Bronchial epithelial cell (primary cell): ENCODE results near the gene KRT79. TPM values are rescaled to one million over a fixed set of nuclear protein-coding genes. Genes with fewer than 3 reads are reported as not detected.

Experiments
- DNase-seq: peaks from one replicate; pipeline ENCODE4 v3.0.0-alpha.2; 2010; ENCODE audit warnings: low read depth
- FAIRE-seq: peaks from 2 replicates; lab custom pipeline; 2011; peaks lifted over from hg19 to GRCh38; lab: Jason Lieb, UNC
- H3K27me3 ChIP-seq: 2 replicates; pipeline ENCODE4 v1.5.1; 2011; ENCODE audit warnings: low read length; ENCODE audit not compliant: control insufficient read depth, insufficient read depth
- H3K36me3 ChIP-seq: 2 replicates; pipeline ENCODE4 v1.5.1; 2011; ENCODE audit warnings: low read length; ENCODE audit not compliant: control insufficient read depth, insufficient read depth
- H3K4me3 ChIP-seq: 2 replicates; pipeline ENCODE4 v1.5.1; 2011; ENCODE audit warnings: mild to moderate bottlenecking, low read depth, low read length, control low read depth
- CTCF ChIP-seq: IDR thresholded peaks from 2 replicates; pipeline ENCODE4 v1.5.1; 2011; ENCODE audit warnings: mild to moderate bottlenecking, moderate library complexity, low read length, control low read depth, inconsistent platforms; ENCODE audit not compliant: insufficient read depth, severe bottlenecking
- total RNA-seq: library from RNA; depleted of rRNA; stranded (reverse); fragments of >200 nt; gene quantifications from 2 replicates; pipeline ENCODE4 v1.2.1, GENCODE V29; 2014

The KRT79 gene
- total RNA-seq, 1 donor from 2014 or later: under 0.01 TPM

- Histone ChIP-seq H3K27me3 (no peaks in the 10 kb centered on the region), H3K4me3 (no peak overlapping the region), H3K36me3 (no peaks in the 10 kb centered on the region)
- DNase-seq (no peak), FAIRE-seq (no peak)
- TF ChIP-seq CTCF: no peak
Measured at GRCh38 chr12:52828591-52829021, 5.5 kb downstream of the KRT79 start.

GRCh38 chr12:52828156-52828555 lies 6.0 kb downstream of the KRT79 start:
- FAIRE-seq: peak; percentile 62
- TF ChIP-seq CTCF: no peak

GRCh38 chr12:52827499-52828090 lies 6.5 kb downstream of the KRT79 start:
- Histone ChIP-seq H3K36me3 (no peaks in the 10 kb centered on the region), H3K4me3 (no peak overlapping the region)
- no peak for FAIRE-seq

More at GRCh38 chr12:52828156-52828555, 6.0 kb downstream of the KRT79 start:
- H3K4me3 ChIP-seq: no peak overlapping the region
- H3K36me3 ChIP-seq: no peaks in the 10 kb centered on the region
- H3K27me3 ChIP-seq: no peaks in the 10 kb centered on the region
- no peak for DNase-seq

GRCh38 chr12:52826611-52827498 lies 7.3 kb downstream of the KRT79 start:
- Histone ChIP-seq H3K36me3 (no peaks in the 10 kb centered on the region), H3K4me3 (no peak overlapping the region), H3K27me3 (no peaks in the 10 kb centered on the region)
- no peak for TF ChIP-seq CTCF
- FAIRE-seq (no peak), DNase-seq (no peak)

More at GRCh38 chr12:52827499-52828090, 6.5 kb downstream of the KRT79 start:
- DNase-seq: no peak
- H3K27me3 ChIP-seq: no peaks in the 10 kb centered on the region
- no peak for TF ChIP-seq CTCF

- Histone ChIP-seq H3K27me3 (no peaks in the 10 kb centered on the region), H3K4me3 (no peak overlapping the region), H3K36me3 (no peaks in the 10 kb centered on the region)
- no peak for DNase-seq
- TF ChIP-seq CTCF: no peak
- peak; percentile 62 for FAIRE-seq
Measured at GRCh38 chr12:52825961-52826360, 8.2 kb downstream of the KRT79 start.
